T-helper 1 cell treated with Interleukin-12 subunit alpha and Interleukin-12 subunit beta and Interleukin-4 antibody, amounts not matched to agents 30 μg/mL and 1 μg/mL, for 36 hours (primary cell): ENCODE results near the gene CLEC6A.
"Not testable (repeated sequence)": the region's sequence is repeated elsewhere in the genome, so short reads cannot be mapped to it uniquely, and the experiment has no call there.

Source experiments
- H3K27ac Mint-ChIP-seq: one replicate; pipeline ENCODE4 v1.8.0; 2021; ENCODE audit warnings: mild to moderate bottlenecking, mixed read lengths
- H3K27me3 Mint-ChIP-seq: one replicate; pipeline ENCODE4 v1.8.0; 2021; ENCODE audit warnings: low read depth, mixed read lengths
- H3K36me3 Mint-ChIP-seq: one replicate; pipeline ENCODE4 v1.8.0; 2021; ENCODE audit warnings: low read depth, mixed read lengths
- H3K4me1 Mint-ChIP-seq: one replicate; pipeline ENCODE4 v1.8.0; 2021; ENCODE audit warnings: low read depth, mixed read lengths
- H3K4me3 Mint-ChIP-seq: one replicate; pipeline ENCODE4 v1.8.0; 2021; ENCODE audit warnings: mild to moderate bottlenecking, moderate library complexity, mixed read lengths
- H3K9me3 Mint-ChIP-seq: one replicate; pipeline ENCODE4 v1.8.0; 2021; ENCODE audit warnings: mixed read lengths

Gene CLEC6A

DNA sequence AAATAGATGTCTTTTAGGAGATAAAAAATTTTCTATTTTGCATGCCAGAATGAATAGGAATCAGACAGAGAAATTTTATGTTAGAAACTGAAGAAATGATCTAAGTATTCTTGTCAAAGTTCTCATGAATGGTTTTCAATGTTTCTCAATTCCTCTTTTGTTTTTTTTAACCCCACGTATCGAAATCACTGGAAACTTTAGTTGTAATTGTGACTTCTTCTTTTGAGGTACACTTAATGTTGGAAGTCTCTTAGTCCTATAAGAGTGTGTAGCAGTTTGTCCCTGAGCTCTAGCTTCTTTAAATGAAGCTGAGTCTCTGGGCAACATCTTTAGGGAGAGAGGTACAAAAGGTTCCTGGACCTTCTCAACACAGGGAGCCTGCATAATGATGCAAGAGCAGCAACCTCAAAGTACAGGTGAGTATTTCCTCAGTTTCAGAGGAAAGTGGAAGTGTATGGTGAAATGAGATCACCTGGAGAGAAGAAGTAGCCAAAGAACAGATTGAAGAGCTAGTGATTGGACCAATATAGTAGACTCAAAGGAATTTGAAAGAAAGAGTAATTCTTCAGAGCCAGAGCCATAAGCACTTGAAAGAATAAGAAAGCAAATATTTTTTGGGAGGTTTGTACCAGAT, at the start of gene CLEC6A:
CLEC6A (plus strand) TSS at position 236 of the 634 bp plus-strand sequence; CDS start at position 386, 150 bp downstream.
- Mint-ChIP-seq H3K27ac (no peak within 1 kb of the TSS), H3K4me1 (no peaks in the 10 kb centered on the region), H3K27me3 (peaks cover 36% of the 10 kb centered on the region), H3K9me3 (no peaks in the 10 kb centered on the region), H3K4me3 (no peak within 1 kb of the TSS), H3K36me3 (no peaks in the 10 kb centered on the region)

- not testable (repeated sequence) for H3K27me3 Mint-ChIP-seq, H3K27ac Mint-ChIP-seq, H3K9me3 Mint-ChIP-seq, H3K4me3 Mint-ChIP-seq, H3K36me3 Mint-ChIP-seq, H3K4me1 Mint-ChIP-seq
Measured at GRCh38 chr12:8419576-8419975, 36.2 kb upstream of the CLEC6A start.

GRCh38 chr12:8420506-8420905, 35.3 kb upstream of the CLEC6A start:
- no peak overlapping the region for H3K27ac Mint-ChIP-seq
- no peaks in the 10 kb centered on the region for H3K36me3 Mint-ChIP-seq
- no peaks in the 10 kb centered on the region for H3K4me1 Mint-ChIP-seq
- H3K27me3 Mint-ChIP-seq, result no peaks in the 10 kb centered on the region
- no peak overlapping the region for H3K4me3 Mint-ChIP-seq
- no peaks in the 10 kb centered on the region for H3K9me3 Mint-ChIP-seq

- H3K4me3 Mint-ChIP-seq, H3K36me3 Mint-ChIP-seq, H3K27ac Mint-ChIP-seq, H3K4me1 Mint-ChIP-seq, H3K27me3 Mint-ChIP-seq, H3K9me3 Mint-ChIP-seq: not testable (repeated sequence)
Measured at GRCh38 chr12:8444536-8445278, 11.1 kb upstream of the CLEC6A start.

GRCh38 chr12:8445731-8446130, 10.0 kb upstream of the CLEC6A start:
- H3K4me1 Mint-ChIP-seq, result no peaks in the 10 kb centered on the region
- no peak overlapping the region for H3K4me3 Mint-ChIP-seq
- H3K36me3 Mint-ChIP-seq, result no peaks in the 10 kb centered on the region
- H3K27me3 Mint-ChIP-seq, result no peaks in the 10 kb centered on the region
- no peaks in the 10 kb centered on the region for H3K9me3 Mint-ChIP-seq
- H3K27ac Mint-ChIP-seq, result no peak overlapping the region

GRCh38 chr12:8446642-8447547, 8.9 kb upstream of the CLEC6A start:
- no peak overlapping the region for H3K4me3 Mint-ChIP-seq

DNA sequence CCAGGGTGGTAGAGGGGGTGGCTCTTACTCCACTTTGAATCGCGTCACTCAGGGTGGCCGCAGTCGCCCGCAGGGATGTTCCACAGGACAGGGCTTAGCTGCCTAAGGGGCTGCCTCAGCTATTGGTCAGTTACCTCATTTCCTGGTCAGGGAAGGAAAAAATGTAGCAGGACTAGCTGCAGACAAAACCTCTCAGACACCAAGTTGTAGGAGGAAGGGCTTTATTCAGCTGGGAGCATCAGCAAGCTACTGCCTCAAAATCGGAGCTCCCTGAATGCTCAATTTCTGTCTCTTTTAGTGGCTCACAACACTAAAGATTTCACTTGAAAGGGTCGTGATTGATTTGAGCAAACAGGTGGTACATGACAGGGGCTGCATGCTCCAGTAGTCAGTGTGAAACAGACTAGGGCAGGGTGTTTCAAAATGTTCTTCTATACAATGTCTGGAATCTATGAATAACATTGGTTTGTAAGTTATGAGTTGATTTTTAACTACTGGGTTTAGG, 6.4 kb upstream of the CLEC6A start:
- Mint-ChIP-seq H3K36me3 (no peaks in the 10 kb centered on the region), H3K27ac (no peak overlapping the region), H3K4me1 (no peaks in the 10 kb centered on the region), H3K9me3 (no peaks in the 10 kb centered on the region), H3K27me3 (peaks cover 17% of the 10 kb centered on the region), H3K4me3 (no peak overlapping the region)

More at GRCh38 chr12:8446642-8447547, 8.9 kb upstream of the CLEC6A start:
- Mint-ChIP-seq H3K36me3 (no peaks in the 10 kb centered on the region), H3K9me3 (no peaks in the 10 kb centered on the region), H3K27ac (no peak overlapping the region), H3K27me3 (no peaks in the 10 kb centered on the region), H3K4me1 (no peaks in the 10 kb centered on the region)

DNA sequence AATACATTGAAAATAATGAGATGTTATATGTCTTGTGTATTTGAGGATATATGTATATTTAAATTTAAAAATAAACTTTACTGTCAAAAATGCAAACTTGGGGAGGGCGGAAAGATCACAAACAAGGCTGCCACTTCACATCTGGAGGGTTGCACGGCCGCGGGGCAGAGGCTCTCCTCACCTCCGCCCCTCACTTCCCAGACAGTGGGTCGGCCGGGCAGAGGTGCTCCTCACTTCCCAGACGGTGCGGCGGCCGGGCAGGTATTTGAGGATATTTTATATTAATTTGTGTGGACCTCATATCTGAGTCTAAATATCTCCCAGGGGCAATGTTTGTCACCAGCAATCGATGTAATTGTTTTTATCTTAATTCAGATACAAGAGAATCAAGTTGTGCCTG, 3.7 kb upstream of the CLEC6A start:
- Mint-ChIP-seq H3K4me3 (no peak overlapping the region), H3K27ac (no peak overlapping the region), H3K36me3 (no peaks in the 10 kb centered on the region), H3K27me3 (peaks cover 32% of the 10 kb centered on the region), H3K9me3 (no peaks in the 10 kb centered on the region), H3K4me1 (no peaks in the 10 kb centered on the region)

- Mint-ChIP-seq H3K27ac (no peak overlapping the region), H3K4me1 (no peaks in the 10 kb centered on the region), H3K4me3 (no peak overlapping the region), H3K36me3 (no peaks in the 10 kb centered on the region), H3K9me3 (no peaks in the 10 kb centered on the region), H3K27me3 (peaks cover 36% of the 10 kb centered on the region)
Measured at GRCh38 chr12:8453021-8453513, 2.7 kb upstream of the CLEC6A start.

DNA sequence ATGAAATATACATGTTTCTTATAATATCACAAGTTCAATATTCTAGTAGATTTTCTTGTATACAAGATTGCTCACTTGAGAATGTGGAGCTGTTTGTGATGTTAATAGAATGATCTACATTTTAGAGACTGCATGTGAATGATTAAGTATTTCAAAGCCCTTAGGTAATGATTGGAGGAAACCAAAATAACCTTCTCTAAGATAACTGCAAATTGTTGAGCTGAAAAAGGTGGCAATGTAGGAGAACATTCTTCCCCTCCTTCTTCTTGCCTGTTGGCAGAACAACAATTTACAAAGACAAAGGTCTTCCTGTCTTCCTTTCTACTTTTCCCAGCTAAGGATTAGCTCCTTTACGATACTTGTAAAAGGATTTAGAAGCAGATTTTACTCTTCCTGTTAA, 2.0 kb upstream of the CLEC6A start:
- Mint-ChIP-seq H3K27me3 (peaks cover 36% of the 10 kb centered on the region), H3K4me3 (no peak overlapping the region), H3K9me3 (no peaks in the 10 kb centered on the region), H3K4me1 (no peaks in the 10 kb centered on the region), H3K27ac (no peak overlapping the region), H3K36me3 (no peaks in the 10 kb centered on the region)

DNA sequence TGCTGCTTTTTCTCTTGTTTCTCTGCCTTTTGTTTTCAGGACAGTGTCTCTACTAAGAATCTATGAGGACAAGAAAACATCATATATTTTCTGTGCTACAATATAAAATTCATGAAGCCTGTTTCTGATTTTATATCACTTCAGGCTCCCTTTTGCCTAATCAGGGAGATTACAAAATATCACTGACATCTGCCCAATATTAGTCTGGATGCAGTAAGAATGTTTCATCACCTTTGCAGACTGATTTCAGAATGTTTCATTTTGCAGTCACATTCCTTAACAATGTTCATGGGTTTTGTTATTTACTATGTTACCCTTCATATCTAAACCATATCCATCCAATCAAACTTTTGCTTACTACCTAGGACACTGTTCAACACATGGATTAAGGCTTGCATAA, 491 bp upstream of the CLEC6A start:
- no peak overlapping the region for H3K27ac Mint-ChIP-seq
- H3K4me3 Mint-ChIP-seq, result no peak overlapping the region
- H3K4me1 Mint-ChIP-seq, result no peaks in the 10 kb centered on the region
- no peaks in the 10 kb centered on the region for H3K9me3 Mint-ChIP-seq
- peaks cover 36% of the 10 kb centered on the region for H3K27me3 Mint-ChIP-seq
- no peaks in the 10 kb centered on the region for H3K36me3 Mint-ChIP-seq

GRCh38 chr12:8461426-8461825, 5.7 kb downstream of the CLEC6A start:
- H3K27me3 Mint-ChIP-seq, result peaks cover 5% of the 10 kb centered on the region
- no peaks in the 10 kb centered on the region for H3K9me3 Mint-ChIP-seq
- no peaks in the 10 kb centered on the region for H3K4me1 Mint-ChIP-seq
- H3K36me3 Mint-ChIP-seq, result no peaks in the 10 kb centered on the region
- H3K27ac Mint-ChIP-seq, result no peak overlapping the region
- no peak overlapping the region for H3K4me3 Mint-ChIP-seq

- no peak overlapping the region for H3K4me3 Mint-ChIP-seq
- H3K4me1 Mint-ChIP-seq, result no peaks in the 10 kb centered on the region
- H3K36me3 Mint-ChIP-seq, result no peaks in the 10 kb centered on the region
- H3K9me3 Mint-ChIP-seq, result peaks cover 10% of the 10 kb centered on the region
- H3K27ac Mint-ChIP-seq, result no peak overlapping the region
- H3K27me3 Mint-ChIP-seq, result peaks cover 21% of the 10 kb centered on the region
Measured at GRCh38 chr12:8465301-8465996, 9.7 kb downstream of the CLEC6A start.

- Mint-ChIP-seq H3K4me3 (no peak overlapping the region), H3K27me3 (peaks cover 25% of the 10 kb centered on the region), H3K4me1 (no peaks in the 10 kb centered on the region), H3K9me3 (peaks cover 10% of the 10 kb centered on the region), H3K36me3 (no peaks in the 10 kb centered on the region), H3K27ac (no peak overlapping the region)
Measured at GRCh38 chr12:8466241-8466640, 10.5 kb downstream of the CLEC6A start.
